HS-5 (cell line): Measurements from ENCODE around the gene TXNIP.
A peak's percentile ranks its signal among the peaks of the same experiment; 100 is the strongest.

ENCODE experiments used
- DNase-seq: peaks from one replicate; pipeline ENCODE4 v3.0.0-alpha.2; 2012; ENCODE audit warnings: low read depth

Gene TXNIP

GRCh38 chr1:145985502-145986439 lies 10.6 kb downstream of the TXNIP start:
- peak; percentile 65 for DNase-seq

GRCh38 chr1:145985129-145985501 lies 11.3 kb downstream of the TXNIP start:
- no peak for DNase-seq

- DNase-seq = no peak
Measured at GRCh38 chr1:145983960-145984830, 12.2 kb downstream of the TXNIP start.

- DNase-seq = no peak
Measured at GRCh38 chr1:145983206-145983675, 13.1 kb downstream of the TXNIP start.

- no peak for DNase-seq
Measured at GRCh38 chr1:145982010-145982723, 14.2 kb downstream of the TXNIP start.

GRCh38 chr1:145980457-145980994 lies 15.9 kb downstream of the TXNIP start:
- no peak for DNase-seq

- no peak for DNase-seq
Measured at GRCh38 chr1:145979746-145980456, 16.5 kb downstream of the TXNIP start.

- peak; percentile 99 for DNase-seq
Measured at GRCh38 chr1:145978854-145979745, 17.3 kb downstream of the TXNIP start.

- DNase-seq = no peak
Measured at GRCh38 chr1:145978471-145978853, 17.9 kb downstream of the TXNIP start.

- no peak for DNase-seq
Measured at GRCh38 chr1:145977486-145978470, 18.6 kb downstream of the TXNIP start.

- DNase-seq = no peak
Measured at GRCh38 chr1:145977016-145977415, 19.4 kb downstream of the TXNIP start.

- no peak for DNase-seq
Measured at GRCh38 chr1:145975216-145975615, 21.2 kb downstream of the TXNIP start.

- no peak for DNase-seq
Measured at GRCh38 chr1:145974721-145975120, 21.7 kb downstream of the TXNIP start.

GRCh38 chr1:145972580-145972979 lies 23.8 kb downstream of the TXNIP start:
- DNase-seq = no peak

GRCh38 chr1:145967288-145967687 lies 29.1 kb downstream of the TXNIP start:
- DNase-seq = no peak

- DNase-seq = no peak
Measured at GRCh38 chr1:145965119-145965744, 31.1 kb downstream of the TXNIP start.

GRCh38 chr1:145964328-145965118 lies 31.9 kb downstream of the TXNIP start, which contains the start of the genes ANKRD34A and POLR3GL:
Gene ANKRD34A (minus strand): TSS chr1:145964575. CDS start chr1:145961759, 2,816 bp downstream.
Gene POLR3GL (plus strand): TSS chr1:145964690. CDS start chr1:145974866, 10,176 bp downstream.
- peak; percentile 68 for DNase-seq
